Smooth muscle cell (in vitro differentiated cells): ENCODE results near the gene HIKESHI. TPM values are rescaled to one million over a fixed set of nuclear protein-coding genes. Genes with fewer than 3 reads are reported as not detected.
A peak's percentile ranks its signal among the peaks of the same experiment; 100 is the strongest.

Experiments used
- DNase-seq: peaks from one replicate; lab custom pipeline; 2025; ENCODE audit not compliant: unreplicated experiment; lab: John Stamatoyannopoulos, UW
- H2AFZ ChIP-seq: fragments of 200-600 bp; sonication (generic); 2 replicates; pipeline ENCODE4 v1.6.0; 2016; ENCODE audit warnings: antibody characterized with exemption, low read depth, mild to moderate bottlenecking
- H3F3A ChIP-seq: fragments of 200-600 bp; sonication (generic); 2 replicates; pipeline ENCODE4 v1.6.0; 2017; ENCODE audit warnings: antibody characterized with exemption, low read depth
- H3K27ac ChIP-seq: fragments of 200-600 bp; sonication (generic); 2 replicates; pipeline ENCODE4 v1.5.1; 2016; ENCODE audit warnings: low read depth, mild to moderate bottlenecking
- H3K27me3 ChIP-seq: fragments of 200-600 bp; sonication (generic); 2 replicates; pipeline ENCODE4 v1.6.1; 2016; ENCODE audit warnings: low read depth, mild to moderate bottlenecking
- H3K36me3 ChIP-seq: fragments of 200-600 bp; sonication (generic); 2 replicates; pipeline ENCODE4 v1.5.1; 2016; ENCODE audit warnings: low read depth
- H3K4me1 ChIP-seq: fragments of 200-600 bp; sonication (generic); 2 replicates; pipeline ENCODE4 v1.5.1; 2016; ENCODE audit warnings: low read depth
- H3K4me2 ChIP-seq: fragments of 200-600 bp; sonication (generic); 2 replicates; pipeline ENCODE4 v1.6.0; 2016; ENCODE audit warnings: mild to moderate bottlenecking
- H3K4me3 ChIP-seq: fragments of 200-600 bp; sonication (generic); 2 replicates; pipeline ENCODE4 v1.5.1; 2016; ENCODE audit warnings: mild to moderate bottlenecking
- H3K79me2 ChIP-seq: fragments of 200-600 bp; sonication (generic); 2 replicates; pipeline ENCODE4 v1.6.0; 2016; ENCODE audit warnings: low read depth, mild to moderate bottlenecking
- H3K9ac ChIP-seq: fragments of 200-600 bp; sonication (generic); 2 replicates; pipeline ENCODE4 v1.6.0; 2016; ENCODE audit warnings: low read depth
- H3K9me3 ChIP-seq: fragments of 200-600 bp; sonication (generic); replicated peaks from 2 replicates; pipeline ENCODE4 v1.5.1; 2016; ENCODE audit warnings: low read depth
- H4K20me1 ChIP-seq: fragments of 200-600 bp; sonication (generic); 2 replicates; pipeline ENCODE4 v1.6.0; 2016; ENCODE audit warnings: low read depth
- WGBS: methylation state at CpG from one replicate; pipeline ENCODE4 v1.1.7; 2016; ENCODE audit warnings: low lambda C conversion rate; 5-methylcytosine and 5-hydroxymethylcytosine counted together
- polyA plus RNA-seq: library from polyadenylated mRNA; unstranded; fragments of >200 nt; fragmentation: Nextera tagmentation; extraction: Ambion mirVana; gene quantifications from 2 replicates; pipeline ENCODE4 v1.2.1, GENCODE V29; 2016
- total RNA-seq: library from RNA; depleted of rRNA; stranded (reverse); fragments of >200 nt; gene quantifications from 2 replicates; pipeline ENCODE4 v1.2.3, GENCODE V29; 2014
- TF ChIP-seq, protein P1 (sequence below): fragments of 200-600 bp; sonication (generic); IDR thresholded peaks from 2 replicates; pipeline ENCODE4 v1.5.1; 2017; ENCODE audit warnings: borderline replicate concordance, mild to moderate bottlenecking, antibody characterized with exemption; ENCODE audit not compliant: insufficient read depth, poor library complexity, severe bottlenecking

HIKESHI gene
- total and polyA plus RNA-seq, 2 experiments from 2014 or later: 63.0 to 71.1 TPM

- no peaks in the 10 kb centered on the region for H3K4me1 ChIP-seq
- TF ChIP-seq, protein P1, sequence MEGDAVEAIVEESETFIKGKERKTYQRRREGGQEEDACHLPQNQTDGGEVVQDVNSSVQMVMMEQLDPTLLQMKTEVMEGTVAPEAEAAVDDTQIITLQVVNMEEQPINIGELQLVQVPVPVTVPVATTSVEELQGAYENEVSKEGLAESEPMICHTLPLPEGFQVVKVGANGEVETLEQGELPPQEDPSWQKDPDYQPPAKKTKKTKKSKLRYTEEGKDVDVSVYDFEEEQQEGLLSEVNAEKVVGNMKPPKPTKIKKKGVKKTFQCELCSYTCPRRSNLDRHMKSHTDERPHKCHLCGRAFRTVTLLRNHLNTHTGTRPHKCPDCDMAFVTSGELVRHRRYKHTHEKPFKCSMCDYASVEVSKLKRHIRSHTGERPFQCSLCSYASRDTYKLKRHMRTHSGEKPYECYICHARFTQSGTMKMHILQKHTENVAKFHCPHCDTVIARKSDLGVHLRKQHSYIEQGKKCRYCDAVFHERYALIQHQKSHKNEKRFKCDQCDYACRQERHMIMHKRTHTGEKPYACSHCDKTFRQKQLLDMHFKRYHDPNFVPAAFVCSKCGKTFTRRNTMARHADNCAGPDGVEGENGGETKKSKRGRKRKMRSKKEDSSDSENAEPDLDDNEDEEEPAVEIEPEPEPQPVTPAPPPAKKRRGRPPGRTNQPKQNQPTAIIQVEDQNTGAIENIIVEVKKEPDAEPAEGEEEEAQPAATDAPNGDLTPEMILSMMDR: no peak
- no peaks in the 10 kb centered on the region for H3K27me3 ChIP-seq
- H3K4me2 ChIP-seq: no peak overlapping the region
- no peaks in the 10 kb centered on the region for H3F3A ChIP-seq
- H3K79me2 ChIP-seq: peaks cover 39% of the 10 kb centered on the region
- 98% methylated on average over 2 of the region's 2 CpGs for WGBS
- no peaks in the 10 kb centered on the region for H3K9me3 ChIP-seq
- peaks cover 9% of the 10 kb centered on the region for H3K36me3 ChIP-seq
- H3K4me3 ChIP-seq: no peak overlapping the region
- H4K20me1 ChIP-seq: peaks cover 32% of the 10 kb centered on the region
- H3K27ac ChIP-seq: no peak overlapping the region
- no peak for DNase-seq
- H2AFZ ChIP-seq: no peak overlapping the region
- no peak overlapping the region for H3K9ac ChIP-seq
Measured at GRCh38 chr11:86275493-86276370, 26.3 kb upstream of the HIKESHI start.

GRCh38 chr11:86277741-86278140 is 24.3 kb upstream of the HIKESHI start:
- H2AFZ ChIP-seq: no peak overlapping the region
- no peak overlapping the region for H3K9ac ChIP-seq
- H3K36me3 ChIP-seq: peaks cover 8% of the 10 kb centered on the region
- 100% methylated on average over 1 of the region's 1 CpG for WGBS
- no peak overlapping the region for H3K4me2 ChIP-seq
- H3K79me2 ChIP-seq: peaks cover 30% of the 10 kb centered on the region
- TF ChIP-seq, protein P1: no peak
- no peaks in the 10 kb centered on the region for H3F3A ChIP-seq
- H3K27me3 ChIP-seq: no peaks in the 10 kb centered on the region
- no peaks in the 10 kb centered on the region for H3K4me1 ChIP-seq
- H3K27ac ChIP-seq: peak overlapping the region; percentile 40
- no peak for DNase-seq
- H3K9me3 ChIP-seq: no peaks in the 10 kb centered on the region
- peaks cover 25% of the 10 kb centered on the region for H4K20me1 ChIP-seq
- no peak overlapping the region for H3K4me3 ChIP-seq

- H3K4me2 ChIP-seq: no peak overlapping the region
- DNase-seq: no peak
- 76% methylated on average over 8 of the region's 8 CpGs for WGBS
Measured at GRCh38 chr11:86278226-86278625, 23.8 kb upstream of the HIKESHI start.

More at GRCh38 chr11:86278226-86278625, 23.8 kb upstream of the HIKESHI start:
- peaks cover 25% of the 10 kb centered on the region for H4K20me1 ChIP-seq
- H2AFZ ChIP-seq: no peak overlapping the region
- H3K36me3 ChIP-seq: peaks cover 8% of the 10 kb centered on the region
- H3K9me3 ChIP-seq: no peaks in the 10 kb centered on the region
- H3K79me2 ChIP-seq: peaks cover 27% of the 10 kb centered on the region
- no peaks in the 10 kb centered on the region for H3F3A ChIP-seq
- H3K27ac ChIP-seq: peak overlapping the region; percentile 40
- TF ChIP-seq, protein P1: no peak
- no peak overlapping the region for H3K9ac ChIP-seq
- H3K4me1 ChIP-seq: no peaks in the 10 kb centered on the region
- H3K4me3 ChIP-seq: no peak overlapping the region
- H3K27me3 ChIP-seq: no peaks in the 10 kb centered on the region
